ENCODE measurements around the gene SLC10A7. TPM values are rescaled to one million over a fixed set of nuclear protein-coding genes. Genes with fewer than 3 reads are reported as not detected.

The SLC10A7 gene
- total RNA-seq, 1 donor from 2014 or later: 15.5 TPM

- Mint-ChIP-seq H3K36me3 (peaks cover 2% of the 10 kb centered on the region), H3K4me3 (no peak overlapping the region), H3K27me3 (ENCODE audit: low read depth) (no peaks in the 10 kb centered on the region), H3K27ac (no peak overlapping the region), H3K9me3 (no peaks in the 10 kb centered on the region), H3K4me1 (peaks cover 8% of the 10 kb centered on the region)
- TF ChIP-seq CTCF (IDR thresholded peaks at IDR 0.05; ENCODE audit: unreplicated experiment): no peak
- no peak for DNase-seq (ENCODE audit: low spot score in 2 of 2, unreplicated experiment in 2 of 2)
Measured at GRCh38 chr4:146520896-146521540, 722 bp downstream of the SLC10A7 start.

- no peak for DNase-seq (ENCODE audit: low spot score in 2 of 2, unreplicated experiment in 2 of 2)
- TF ChIP-seq CTCF (IDR thresholded peaks at IDR 0.05; ENCODE audit: unreplicated experiment): no peak
Measured at GRCh38 chr4:146514651-146515357, 6.9 kb downstream of the SLC10A7 start.

GRCh38 chr4:146513548-146513947, 8.2 kb downstream of the SLC10A7 start:
- no peak for TF ChIP-seq CTCF (IDR thresholded peaks at IDR 0.05; ENCODE audit: unreplicated experiment)
- Mint-ChIP-seq H3K36me3 (peaks cover 7% of the 10 kb centered on the region), H3K4me1 (no peaks in the 10 kb centered on the region), H3K27ac (no peak overlapping the region), H3K9me3 (no peaks in the 10 kb centered on the region), H3K27me3 (ENCODE audit: low read depth) (no peaks in the 10 kb centered on the region), H3K4me3 (no peak overlapping the region)
- no peak for DNase-seq (ENCODE audit: low spot score in 2 of 2, unreplicated experiment in 2 of 2)

More at GRCh38 chr4:146514651-146515357, 6.9 kb downstream of the SLC10A7 start:
- Mint-ChIP-seq H3K36me3 (peaks cover 2% of the 10 kb centered on the region), H3K27ac (no peak overlapping the region), H3K4me1 (peaks cover 3% of the 10 kb centered on the region), H3K4me3 (no peak overlapping the region), H3K9me3 (no peaks in the 10 kb centered on the region), H3K27me3 (ENCODE audit: low read depth) (no peaks in the 10 kb centered on the region)

- Mint-ChIP-seq H3K36me3 (peaks cover 9% of the 10 kb centered on the region), H3K4me3 (no peak overlapping the region), H3K9me3 (no peaks in the 10 kb centered on the region), H3K27ac (no peak overlapping the region), H3K27me3 (ENCODE audit: low read depth) (no peaks in the 10 kb centered on the region), H3K4me1 (no peaks in the 10 kb centered on the region)
- no peak for TF ChIP-seq CTCF (IDR thresholded peaks at IDR 0.05; ENCODE audit: unreplicated experiment)
- no peak for DNase-seq (ENCODE audit: low spot score in 2 of 2, unreplicated experiment in 2 of 2)
Measured at GRCh38 chr4:146511381-146511780, 10.4 kb downstream of the SLC10A7 start.

GRCh38 chr4:146510942-146511341, 10.8 kb downstream of the SLC10A7 start:
- Mint-ChIP-seq H3K36me3 (peaks cover 6% of the 10 kb centered on the region), H3K4me3 (no peak overlapping the region), H3K9me3 (no peaks in the 10 kb centered on the region)

More at GRCh38 chr4:146510942-146511341, 10.8 kb downstream of the SLC10A7 start:
- no peak for TF ChIP-seq CTCF (IDR thresholded peaks at IDR 0.05; ENCODE audit: unreplicated experiment)
- Mint-ChIP-seq H3K4me1 (no peaks in the 10 kb centered on the region), H3K27me3 (ENCODE audit: low read depth) (no peaks in the 10 kb centered on the region), H3K27ac (no peak overlapping the region)
- DNase-seq (ENCODE audit: low spot score in 2 of 2, unreplicated experiment in 2 of 2): no peak
